GM12891 (cell line): ENCODE data around the gene CTPS2.

Experiments
- POLR2A ChIP-seq: IDR thresholded peaks from 2 replicates; pipeline ENCODE4 v1.6.1; 2011; ENCODE audit warnings: low read depth, low read length, control low read depth
- POLR2AphosphoS5 ChIP-seq: IDR thresholded peaks from 2 replicates; pipeline ENCODE4 v1.6.1; 2011; ENCODE audit warnings: low read depth, low read length, control low read depth

DNA sequence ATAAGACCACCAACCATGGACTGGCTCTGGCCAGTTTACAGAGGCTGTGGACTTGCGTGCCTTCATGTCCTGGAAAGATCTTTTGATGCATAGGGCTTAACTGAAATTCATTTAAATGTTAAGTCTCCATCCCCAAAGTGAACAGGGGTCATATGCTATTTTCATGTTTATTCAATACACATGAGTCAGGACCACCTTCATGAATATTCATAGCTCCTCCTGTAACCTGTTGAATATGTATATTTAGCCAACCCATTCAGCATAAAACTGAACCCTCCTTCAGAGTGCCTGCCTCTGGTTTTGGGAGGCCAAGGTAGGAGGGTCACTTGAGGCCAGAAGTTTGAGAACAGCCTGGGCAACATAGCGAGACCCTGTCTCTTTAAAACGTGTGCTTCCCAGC, 7.1 kb downstream of the CTPS2 start:
- no peak for TF ChIP-seq POLR2A
- TF ChIP-seq POLR2AphosphoS5, result no peak
